NCI-H128 (cell line): ENCODE data around the gene UFSP1.
"Not testable (repeated sequence)": the region's sequence is repeated elsewhere in the genome, so short reads cannot be mapped to it uniquely, and the experiment has no call there.

ENCODE experiments used
- DNase-seq: peaks from one replicate; lab custom pipeline; 2025; ENCODE audit not compliant: unreplicated experiment; lab: John Stamatoyannopoulos, UW

UFSP1 gene

DNA sequence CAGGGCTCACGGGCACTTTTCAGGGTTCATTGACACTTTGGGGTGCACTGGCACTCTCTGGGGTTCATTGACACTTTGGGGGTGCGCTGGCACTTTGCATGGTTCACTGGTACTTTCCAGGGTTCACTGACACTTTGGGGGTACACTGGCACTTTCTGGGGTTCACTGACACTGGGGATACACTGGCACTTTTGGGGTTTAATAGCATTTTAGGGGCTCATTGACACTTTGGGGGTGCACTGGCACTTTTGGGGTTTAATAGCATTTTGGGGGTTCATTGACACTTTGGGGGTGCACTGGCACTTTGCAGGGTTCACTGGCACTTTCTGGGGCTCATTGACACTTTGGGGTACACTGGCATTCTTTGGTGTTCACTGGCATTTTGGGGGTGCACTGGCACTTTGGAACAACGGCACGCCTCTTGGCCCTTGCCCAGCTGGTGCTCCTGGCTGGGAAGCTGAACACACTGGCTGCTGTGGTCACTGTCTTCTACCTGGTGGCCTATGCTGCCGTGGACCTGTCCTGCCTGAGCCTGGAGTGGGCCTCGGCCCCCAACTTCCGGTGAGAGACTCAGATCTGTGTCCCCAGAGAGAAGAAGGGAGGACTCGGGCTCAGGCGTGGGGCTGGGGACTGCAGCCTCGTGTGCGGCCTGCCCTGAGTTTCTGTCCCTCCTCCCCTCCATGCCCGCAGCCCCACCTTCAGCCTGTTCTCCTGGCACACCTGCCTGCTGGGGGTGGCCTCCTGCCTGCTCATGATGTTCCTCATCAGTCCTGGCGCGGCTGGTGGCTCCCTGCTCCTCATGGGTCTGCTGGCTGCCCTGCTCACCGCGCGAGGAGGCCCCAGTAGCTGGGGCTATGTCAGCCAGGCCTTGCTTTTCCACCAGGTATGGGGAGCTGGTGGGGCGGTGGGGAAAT lies 28.6 kb downstream of the UFSP1 start:
- no peak for DNase-seq

DNA sequence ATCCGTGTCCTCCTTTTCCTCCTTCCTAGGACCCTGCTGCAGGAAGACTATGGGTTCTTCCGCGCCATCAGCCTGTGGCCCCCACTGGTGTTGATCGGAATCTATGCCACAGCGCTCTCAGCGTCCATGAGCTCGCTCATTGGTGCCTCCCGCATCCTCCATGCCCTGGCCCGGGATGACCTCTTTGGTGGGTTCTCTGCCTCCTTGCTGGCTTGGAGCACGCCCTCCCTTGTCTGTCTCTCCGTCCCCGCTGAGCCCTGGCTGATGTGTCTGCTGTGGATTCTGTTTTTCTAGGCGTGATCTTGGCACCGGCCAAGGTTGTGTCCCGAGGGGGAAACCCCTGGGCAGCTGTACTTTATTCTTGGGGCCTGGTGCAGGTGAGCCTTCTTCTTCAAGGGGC lies 29.7 kb downstream of the UFSP1 start:
- no peak for DNase-seq

DNA sequence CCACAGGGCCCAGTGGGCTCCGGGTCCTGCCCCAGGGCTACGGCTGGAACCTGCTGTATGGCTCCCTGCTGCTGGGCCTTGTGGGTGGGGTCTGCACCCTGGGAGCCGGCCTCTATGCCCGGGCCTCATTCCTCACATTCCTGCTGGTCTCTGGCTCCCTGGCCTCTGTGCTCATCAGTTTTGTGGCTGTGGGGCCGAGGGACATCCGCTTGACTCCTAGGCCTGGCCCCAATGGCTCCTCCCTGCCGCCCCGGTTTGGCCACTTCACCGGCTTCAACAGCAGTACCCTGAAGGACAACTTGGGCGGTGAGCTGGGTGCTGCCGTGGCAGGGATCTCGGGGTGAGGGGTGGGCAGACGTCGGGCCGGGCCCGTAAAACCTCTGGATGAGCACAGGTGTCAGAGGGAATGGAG lies 32.6 kb downstream of the UFSP1 start:
- DNase-seq = no peak

DNA sequence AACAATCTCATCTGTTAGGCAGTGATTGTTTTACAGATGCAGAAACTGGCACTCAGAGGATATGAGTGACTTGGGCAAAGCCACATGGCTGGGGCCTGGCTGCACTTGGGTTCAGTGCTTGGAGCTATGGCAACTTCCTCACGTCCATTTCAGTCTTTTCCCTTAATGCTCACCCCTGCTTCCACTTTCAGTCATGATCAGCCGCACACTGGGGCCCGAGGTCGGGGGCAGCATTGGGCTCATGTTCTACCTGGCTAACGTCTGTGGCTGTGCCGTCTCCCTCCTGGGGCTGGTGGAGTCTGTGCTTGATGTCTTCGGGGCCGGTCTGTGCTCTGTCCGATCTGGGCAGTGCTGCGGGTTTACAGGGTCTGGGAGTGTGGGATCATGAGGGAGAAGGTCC lies 34.0 kb downstream of the UFSP1 start:
- DNase-seq = no peak

DNA sequence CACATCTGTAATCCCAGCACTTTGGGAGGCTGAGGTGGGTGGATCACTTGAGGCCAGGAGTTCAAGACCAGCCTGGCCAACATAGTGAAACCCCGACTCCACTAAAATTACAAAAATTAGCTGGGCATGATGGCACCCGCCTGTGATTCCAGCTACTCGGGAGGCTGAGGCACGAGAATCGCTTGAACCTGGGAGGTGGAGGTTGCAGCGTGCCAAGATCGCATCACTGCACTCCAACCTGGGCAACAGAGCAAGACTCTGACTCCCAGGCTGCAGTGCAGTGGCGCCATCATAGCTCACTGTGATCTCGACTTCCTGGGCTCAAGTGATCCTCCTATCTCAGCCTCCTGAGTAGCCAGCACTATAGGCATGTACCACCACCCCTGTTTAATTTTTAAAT lies 34.6 kb downstream of the UFSP1 start:
- not testable (repeated sequence) for DNase-seq

DNA sequence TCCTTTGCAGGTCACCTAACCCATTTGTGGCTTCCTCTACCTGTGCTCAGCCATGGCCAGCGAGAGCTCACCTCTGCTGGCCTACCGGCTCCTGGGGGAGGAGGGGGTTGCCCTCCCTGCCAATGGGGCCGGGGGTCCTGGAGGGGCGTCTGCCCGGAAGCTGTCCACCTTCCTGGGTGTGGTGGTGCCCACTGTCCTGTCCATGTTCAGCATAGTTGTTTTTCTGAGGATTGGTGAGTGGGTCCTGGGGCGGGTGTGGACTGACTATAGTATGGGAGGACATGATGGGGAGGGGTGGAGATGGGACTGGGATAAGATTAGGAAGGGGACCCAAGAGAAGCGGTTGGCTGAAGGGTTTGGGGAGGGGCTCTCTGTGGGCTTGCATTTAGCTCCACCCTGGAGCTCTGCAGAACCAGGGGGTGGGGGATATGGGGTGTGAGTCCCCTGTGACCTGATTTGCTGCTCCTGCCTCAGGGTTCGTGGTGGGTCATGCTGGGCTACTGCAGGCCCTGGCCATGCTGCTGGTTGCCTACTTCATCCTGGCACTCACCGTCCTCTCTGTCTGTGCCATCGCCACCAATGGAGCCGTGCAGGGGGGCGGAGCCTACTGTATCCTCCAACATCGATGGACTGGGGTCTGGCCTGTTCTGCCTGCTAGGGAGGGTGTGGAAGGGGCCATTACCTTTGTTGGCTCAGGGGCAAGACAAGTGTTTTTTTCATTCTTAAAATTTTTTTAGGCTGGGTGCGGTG lies 35.2 kb downstream of the UFSP1 start:
- DNase-seq = no peak

DNA sequence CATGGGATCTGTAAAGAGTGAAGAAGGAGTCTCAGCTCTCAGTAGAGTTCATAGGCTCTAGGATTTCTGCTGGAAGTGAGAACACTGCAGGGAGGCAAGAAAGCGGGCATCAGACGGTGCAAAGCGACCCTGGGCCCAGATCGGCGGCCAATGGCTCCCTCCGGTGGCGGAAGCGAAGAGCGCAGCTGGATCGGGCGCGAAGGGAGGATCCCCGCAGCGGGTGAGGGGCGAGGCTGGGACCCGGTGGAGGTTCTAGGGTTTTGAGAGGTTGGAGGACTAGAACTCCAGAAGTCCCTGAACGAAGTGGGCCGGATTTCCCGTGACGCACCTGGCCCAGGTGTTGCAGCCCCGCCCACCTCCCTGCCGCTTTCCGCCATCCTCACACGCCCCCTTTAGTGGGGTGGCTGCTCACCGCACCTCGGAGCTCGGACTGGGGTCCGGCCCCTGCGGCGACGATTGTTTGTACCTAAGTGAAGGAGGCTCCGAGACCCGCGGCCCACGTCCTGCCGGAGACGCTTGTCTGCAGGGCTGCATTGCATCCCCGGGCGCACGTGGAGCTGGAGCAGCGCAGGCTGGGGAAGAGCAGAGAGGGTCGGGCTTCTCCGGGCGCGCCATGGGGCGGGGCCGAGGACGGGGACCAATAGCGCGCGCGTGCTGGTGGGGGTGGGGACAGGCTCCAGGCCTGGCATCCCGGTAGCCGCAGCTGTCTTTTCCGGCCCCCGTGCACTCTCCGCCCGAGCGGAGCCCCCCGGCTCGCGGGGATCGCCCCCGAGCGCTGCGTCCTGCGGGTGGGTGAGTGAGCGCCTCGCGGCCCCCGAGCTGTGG lies 37.3 kb downstream of the UFSP1 start, which contains the start of gene SLC12A9:
TSS of gene SLC12A9 (plus strand) at position 666 of the 825 bp plus-strand sequence. CDS start 1,485 bp downstream, outside the sequence.
- DNase-seq = peak; percentile 57

DNA sequence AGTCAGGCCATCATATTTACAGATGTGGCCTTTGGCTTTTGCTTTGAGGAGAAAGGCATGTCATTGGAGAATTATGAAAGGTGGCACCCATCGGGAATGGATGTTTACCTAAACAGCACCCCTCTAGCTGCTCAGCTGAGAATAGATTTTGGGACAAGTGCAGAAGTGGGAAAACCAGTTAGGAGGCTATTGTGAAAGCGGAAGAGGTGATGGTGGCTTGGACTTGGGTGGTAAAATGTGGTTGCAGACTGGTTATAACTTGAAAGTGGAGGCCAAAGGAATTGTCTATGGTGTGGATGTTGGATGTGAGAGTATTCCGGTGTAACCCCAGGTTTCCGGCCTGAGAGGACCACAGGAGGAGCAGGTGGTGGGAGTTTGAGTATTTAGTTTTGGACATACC lies 42.2 kb downstream of the UFSP1 start:
- no peak for DNase-seq

DNA sequence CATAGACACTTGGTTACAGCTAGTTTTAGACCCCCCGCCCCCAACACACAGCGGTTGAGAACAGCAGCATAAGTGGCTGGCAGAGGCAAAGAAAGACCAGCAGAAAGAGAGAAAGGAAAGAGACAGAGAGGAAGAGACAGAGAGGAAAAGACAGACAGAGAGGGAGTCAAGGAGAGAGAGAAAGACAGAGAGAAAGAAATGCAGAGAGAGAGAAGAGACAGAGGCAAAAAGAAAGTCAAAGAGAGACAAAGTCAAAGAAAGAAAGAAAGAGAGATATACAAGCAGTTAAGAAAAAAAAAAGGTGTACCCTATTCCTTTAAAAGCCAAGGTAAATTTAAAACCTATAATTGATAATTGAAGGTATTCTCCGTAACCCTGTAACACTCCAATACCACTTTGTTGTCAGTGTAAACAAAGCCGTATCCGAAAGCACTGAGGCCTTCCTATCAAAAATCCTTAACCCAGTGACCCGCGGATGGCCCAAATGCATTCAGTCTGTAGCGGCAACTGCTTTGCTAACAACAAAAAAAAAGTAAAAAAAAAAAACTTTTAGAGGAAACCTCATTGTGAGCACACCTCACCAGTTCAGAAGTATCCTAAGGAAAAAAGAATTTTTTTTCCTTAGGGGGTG lies 48.9 kb downstream of the UFSP1 start:
- no peak for DNase-seq

DNA sequence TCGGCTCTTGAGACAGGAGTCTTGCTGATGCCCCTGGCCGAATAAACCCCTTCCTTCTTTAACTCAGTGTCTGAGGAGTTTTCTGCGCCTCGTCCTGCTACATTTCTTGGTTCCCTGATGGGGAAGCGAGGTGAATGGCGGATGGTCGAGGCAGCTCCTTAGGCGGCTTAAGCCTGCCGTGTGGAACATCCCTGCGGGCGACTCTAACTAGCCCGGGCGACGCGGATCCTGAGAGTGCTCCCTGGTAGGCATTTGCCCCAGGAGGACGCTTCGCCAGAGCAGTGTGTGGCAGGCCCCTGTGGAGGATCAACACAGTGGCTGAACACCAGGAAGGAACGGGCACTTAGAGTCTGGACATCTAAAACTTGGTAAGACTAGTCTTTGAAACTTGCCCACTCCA lies 50.2 kb downstream of the UFSP1 start:
- no peak for DNase-seq
